T-helper 22 cell (primary cell): ENCODE data around the gene GNPDA1.

Experiments used
- DNase-seq: peaks from one replicate; pipeline ENCODE4 v3.0.0-alpha.2; 2020; ENCODE audit warnings: low read depth

The GNPDA1 gene

GRCh38 chr5:142023836-142024235 lies 11.0 kb upstream of the GNPDA1 start:
- DNase-seq, result no peak

GRCh38 chr5:142020122-142020659 lies 7.4 kb upstream of the GNPDA1 start:
- no peak for DNase-seq

GRCh38 chr5:142017832-142018427 lies 5.1 kb upstream of the GNPDA1 start:
- no peak for DNase-seq

- DNase-seq, result no peak
Observed at GRCh38 chr5:142016556-142016955, 3.7 kb upstream of the GNPDA1 start.

GRCh38 chr5:142015781-142016533 lies 3.1 kb upstream of the GNPDA1 start:
- peak; percentile 20 for DNase-seq

GRCh38 chr5:142014911-142015584 lies 2.2 kb upstream of the GNPDA1 start:
- DNase-seq, result no peak

GRCh38 chr5:142013734-142014521 lies 1.1 kb upstream of the GNPDA1 start:
- no peak for DNase-seq

- DNase-seq, result no peak
Observed at GRCh38 chr5:142012186-142012785, 541 bp downstream of the GNPDA1 start.

GRCh38 chr5:142011572-142012185 lies 1.1 kb downstream of the GNPDA1 start:
- no peak for DNase-seq

GRCh38 chr5:142009886-142010285 lies 2.9 kb downstream of the GNPDA1 start:
- no peak for DNase-seq

GRCh38 chr5:142008813-142009212 lies 4.0 kb downstream of the GNPDA1 start:
- DNase-seq, result no peak

GRCh38 chr5:142007237-142007544 lies 5.6 kb downstream of the GNPDA1 start:
- DNase-seq, result no peak

GRCh38 chr5:142006363-142007236 lies 6.2 kb downstream of the GNPDA1 start:
- DNase-seq, result no peak

- DNase-seq, result no peak
Observed at GRCh38 chr5:142003266-142003800, 9.5 kb downstream of the GNPDA1 start.

GRCh38 chr5:142000704-142001484 lies 11.9 kb downstream of the GNPDA1 start:
- no peak for DNase-seq

- DNase-seq, result no peak
Observed at GRCh38 chr5:142000173-142000572, 12.7 kb downstream of the GNPDA1 start.

GRCh38 chr5:141997358-141997960 lies 15.4 kb downstream of the GNPDA1 start:
- no peak for DNase-seq

GRCh38 chr5:141995656-141996055 lies 17.2 kb downstream of the GNPDA1 start:
- no peak for DNase-seq
